Measurements from ENCODE around the gene GPR75.

GPR75 gene

DNA sequence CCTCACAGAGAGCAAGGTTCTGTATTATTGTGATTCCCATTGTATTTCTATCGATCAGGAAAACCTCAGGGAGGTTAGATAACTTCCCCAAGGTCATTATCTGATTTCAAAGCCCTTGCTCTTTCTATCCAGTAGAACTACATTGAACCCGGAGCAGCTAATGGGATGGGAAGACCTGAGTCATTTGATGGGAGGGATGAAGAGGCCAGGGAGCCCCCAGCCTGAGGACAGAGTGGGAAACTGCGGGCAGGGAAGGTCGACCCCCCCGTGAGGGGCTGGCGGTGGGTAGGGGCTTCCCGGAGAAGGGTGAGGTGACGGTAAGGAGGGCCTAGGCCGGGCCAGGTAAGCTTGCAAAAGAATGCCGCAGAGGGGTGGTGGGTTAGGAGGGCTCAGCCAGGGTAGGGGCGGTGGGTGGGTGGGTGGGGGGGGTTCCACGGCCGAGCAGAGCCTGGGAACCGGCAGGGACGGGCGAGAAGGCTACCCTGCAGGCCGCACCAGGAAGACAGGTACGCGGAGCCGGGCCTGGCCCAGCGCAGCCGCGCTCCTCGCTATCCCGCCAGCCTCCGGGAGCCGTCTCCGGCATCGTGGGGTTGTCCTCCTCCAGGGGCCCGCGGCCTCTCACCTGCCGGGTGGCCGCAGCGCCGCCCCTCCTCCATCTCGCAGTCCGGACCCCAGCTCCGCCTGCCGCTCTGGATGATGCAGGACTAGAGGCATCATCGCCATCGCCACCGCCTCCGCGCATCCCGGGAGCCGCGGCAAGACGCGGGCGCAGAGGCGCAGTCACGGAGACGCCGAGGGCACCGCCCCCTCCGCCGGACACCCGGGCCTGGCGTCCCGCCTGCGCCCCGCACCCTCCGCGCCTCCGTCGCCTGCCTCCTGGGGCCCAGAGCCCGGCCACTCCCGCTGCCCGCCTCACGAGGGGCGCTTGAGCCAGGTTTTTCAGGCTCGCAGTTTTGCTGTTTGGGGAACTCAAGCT, at the start of gene GPR75:
TSS of gene GPR75 (minus strand) at position 762 of the 976 bp plus-strand sequence. CDS start 5,211 bp downstream, outside the sequence.
- no peak for DNase-seq

DNA sequence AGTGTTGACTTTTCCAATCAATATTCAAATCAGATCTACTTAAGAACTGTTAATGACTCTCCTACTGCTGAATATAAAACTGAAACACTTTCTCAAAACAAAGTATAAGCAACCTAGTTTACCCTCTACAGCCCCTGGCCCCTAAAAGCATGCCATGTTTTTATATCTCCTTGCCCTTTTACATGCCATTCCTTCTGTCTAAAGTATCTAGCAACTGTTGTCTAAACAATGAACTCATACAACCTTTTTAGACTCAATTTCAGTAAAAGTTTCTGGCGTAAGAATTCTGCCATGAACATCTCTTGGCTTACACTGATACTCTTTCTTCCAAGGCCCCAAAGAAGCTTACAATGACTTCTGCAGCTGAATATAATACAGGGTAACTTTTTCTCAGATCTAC, 47.8 kb upstream of the GPR75 start:
- DNase-seq: no peak

GRCh38 chr2:53905396-53905795, 45.6 kb upstream of the GPR75 start:
- DNase-seq: no peak

GRCh38 chr2:53903011-53903410, 43.2 kb upstream of the GPR75 start:
- no peak for DNase-seq

GRCh38 chr2:53901192-53901591, 41.4 kb upstream of the GPR75 start:
- no peak for DNase-seq

DNA sequence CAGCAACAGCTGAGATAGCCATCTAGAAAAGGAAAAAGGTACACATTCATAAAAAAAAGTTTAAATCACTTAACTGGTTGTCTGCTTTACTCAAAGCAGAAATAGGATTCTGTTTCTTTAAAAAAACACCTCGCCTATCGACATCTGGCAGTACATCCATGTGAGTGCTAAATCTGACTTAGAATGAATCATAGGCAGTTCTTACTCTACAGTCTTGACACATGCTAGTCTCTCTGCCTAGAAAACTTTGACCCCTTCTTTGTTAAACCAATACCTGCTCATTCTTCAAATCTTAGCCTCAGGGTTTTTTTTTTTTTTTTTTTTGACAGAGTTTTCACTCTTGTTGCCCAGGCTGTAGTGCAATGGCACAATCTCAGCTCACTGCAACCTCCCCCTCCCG, 37.1 kb upstream of the GPR75 start:
- DNase-seq: no peak

DNA sequence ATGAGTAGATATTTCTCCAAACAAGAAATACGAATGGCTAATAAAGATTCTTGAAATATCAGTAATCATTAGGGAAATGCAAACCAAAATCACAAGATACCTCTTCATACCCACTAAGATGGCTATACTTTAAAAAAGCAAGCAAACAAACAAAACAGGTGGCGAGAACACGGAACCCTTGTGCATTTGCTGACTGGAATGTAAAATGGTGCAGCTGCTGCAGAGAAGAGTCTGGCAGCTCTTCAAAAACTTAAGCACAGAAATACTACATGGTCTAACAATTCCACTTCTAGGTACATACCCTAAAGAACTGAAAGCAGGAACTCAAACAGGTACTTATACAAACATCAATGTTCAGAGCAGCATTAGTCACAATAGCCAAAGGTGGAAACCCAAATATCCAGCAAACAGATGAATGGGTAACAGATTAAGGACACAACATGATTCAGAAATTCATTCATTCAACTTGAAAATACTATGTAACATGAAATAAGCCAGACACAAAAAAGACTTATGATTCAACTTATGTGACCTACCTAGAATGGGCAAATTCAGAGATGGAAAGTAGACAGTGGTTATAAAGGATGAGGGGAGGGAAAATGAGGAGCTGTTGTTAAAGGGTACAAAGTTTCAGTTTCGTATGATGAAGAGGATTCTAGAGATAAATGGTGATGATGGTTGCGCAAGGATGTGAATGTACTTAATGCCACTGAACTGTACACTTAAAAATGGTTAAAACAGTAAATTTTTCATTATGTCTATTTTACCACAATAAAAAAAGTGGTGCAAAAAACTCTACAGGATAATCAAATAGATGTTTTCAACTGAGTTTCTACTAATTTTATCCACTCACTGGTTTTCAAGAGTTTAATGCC, 26.9 kb upstream of the GPR75 start:
- DNase-seq: no peak

- no peak for DNase-seq
Measured at GRCh38 chr2:53884883-53885282, 25.1 kb upstream of the GPR75 start.

DNA sequence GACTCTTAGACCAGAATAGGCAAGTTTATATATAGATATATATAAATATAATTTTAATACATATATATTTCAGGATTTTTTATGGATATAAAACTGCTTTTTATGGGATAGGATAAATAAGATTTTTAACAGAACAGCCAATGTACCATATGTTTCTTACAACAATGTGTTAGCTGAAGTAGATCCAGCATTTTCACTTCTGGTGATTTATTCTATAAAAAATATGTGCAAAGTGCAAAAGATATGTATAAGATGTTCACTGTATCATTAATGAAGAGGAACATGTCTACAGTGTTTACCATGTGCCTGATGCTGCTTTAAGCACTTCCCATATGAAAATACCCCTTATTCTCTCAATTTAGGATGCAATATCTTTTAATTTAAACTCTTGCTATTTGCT, 22.2 kb upstream of the GPR75 start:
- DNase-seq: no peak

- DNase-seq: no peak
Measured at GRCh38 chr2:53881360-53881759, 21.6 kb upstream of the GPR75 start.

GRCh38 chr2:53880756-53881155, 21.0 kb upstream of the GPR75 start:
- no peak for DNase-seq

DNA sequence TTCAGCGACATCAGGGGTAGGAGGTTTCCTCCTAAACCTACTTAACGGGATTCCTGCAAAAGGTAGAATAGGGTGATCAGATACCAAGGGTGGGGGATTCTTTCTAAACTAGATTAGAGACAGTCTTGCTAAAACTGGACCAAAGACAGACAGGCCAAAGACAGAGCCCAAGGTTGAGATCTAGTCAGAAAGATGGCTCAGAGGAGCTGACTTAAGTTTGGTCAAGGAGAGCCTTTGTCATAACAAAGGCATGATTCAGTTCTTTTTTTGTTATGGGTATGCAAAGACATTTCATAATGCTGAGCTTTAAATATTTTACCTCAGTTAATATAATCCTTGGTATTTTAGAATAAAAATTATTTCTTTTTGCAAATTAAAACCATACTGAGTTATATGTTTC, 17.8 kb upstream of the GPR75 start:
- no peak for DNase-seq

DNA sequence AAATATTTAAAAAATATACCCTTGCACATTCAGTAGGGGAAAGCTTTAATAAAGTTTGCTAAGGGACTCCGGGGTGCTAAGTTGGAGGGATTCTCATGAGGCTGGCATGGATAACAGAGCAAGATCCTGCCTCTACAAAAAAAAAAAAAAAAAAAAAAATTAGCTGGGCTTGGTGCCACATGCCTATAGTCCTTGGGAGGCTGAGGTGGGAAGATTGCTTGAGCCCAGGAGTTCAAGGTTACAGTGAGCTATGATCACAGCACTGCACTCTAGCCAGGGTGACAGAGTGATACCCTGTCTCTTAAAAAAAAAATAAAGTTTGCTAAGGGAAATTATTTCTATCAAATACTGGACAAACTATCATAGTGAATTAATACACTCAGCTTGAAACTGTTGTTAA, 17.3 kb upstream of the GPR75 start:
- DNase-seq: no peak

DNA sequence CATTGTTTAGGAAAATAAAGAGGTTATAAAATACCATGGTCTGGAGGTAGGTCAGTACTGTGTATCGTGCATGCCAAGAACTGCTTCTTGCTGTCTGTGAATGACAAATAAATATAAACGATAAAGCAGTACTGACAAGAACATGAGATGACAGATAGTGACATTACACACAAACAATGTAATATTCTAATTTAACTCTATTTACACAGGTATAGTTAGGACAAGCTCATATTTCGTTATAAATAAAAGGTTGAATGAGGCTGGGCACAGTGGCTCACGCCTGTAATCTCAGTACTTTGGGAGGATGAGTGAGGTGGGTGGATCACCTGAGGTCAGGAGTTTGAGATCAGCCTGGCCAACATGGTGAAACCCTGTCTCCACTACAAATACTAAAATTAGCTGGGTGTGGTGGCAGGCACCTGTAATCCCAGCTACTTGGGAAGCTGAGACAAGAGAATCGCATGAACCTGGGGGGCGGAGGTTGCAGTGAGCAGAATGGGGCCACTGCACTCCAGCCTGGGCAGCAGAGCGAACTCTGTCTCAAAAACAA, 14.7 kb upstream of the GPR75 start:
- DNase-seq: no peak

DNA sequence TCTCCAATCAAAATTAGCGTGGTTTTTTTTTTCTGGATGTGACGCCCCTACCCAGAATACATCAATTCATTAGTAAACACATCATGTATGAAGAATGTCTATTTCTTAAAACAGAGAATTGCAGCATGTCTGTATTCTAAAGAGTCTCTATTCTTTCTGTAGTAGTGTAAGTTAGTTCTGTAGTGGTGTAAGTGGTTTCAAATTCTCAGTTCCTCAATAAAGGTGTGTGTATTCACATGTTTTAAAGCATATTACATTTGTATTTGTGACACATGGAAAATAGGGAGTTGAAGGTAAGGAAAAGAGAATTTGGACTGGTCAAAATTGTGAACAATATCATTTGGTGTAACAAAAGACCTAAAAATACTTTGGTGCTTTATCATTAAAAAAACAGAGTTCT, 8.0 kb upstream of the GPR75 start:
- no peak for DNase-seq

GRCh38 chr2:53867169-53867568, 7.4 kb upstream of the GPR75 start:
- DNase-seq: no peak

GRCh38 chr2:53865962-53866361, 6.2 kb upstream of the GPR75 start:
- DNase-seq: no peak

DNA sequence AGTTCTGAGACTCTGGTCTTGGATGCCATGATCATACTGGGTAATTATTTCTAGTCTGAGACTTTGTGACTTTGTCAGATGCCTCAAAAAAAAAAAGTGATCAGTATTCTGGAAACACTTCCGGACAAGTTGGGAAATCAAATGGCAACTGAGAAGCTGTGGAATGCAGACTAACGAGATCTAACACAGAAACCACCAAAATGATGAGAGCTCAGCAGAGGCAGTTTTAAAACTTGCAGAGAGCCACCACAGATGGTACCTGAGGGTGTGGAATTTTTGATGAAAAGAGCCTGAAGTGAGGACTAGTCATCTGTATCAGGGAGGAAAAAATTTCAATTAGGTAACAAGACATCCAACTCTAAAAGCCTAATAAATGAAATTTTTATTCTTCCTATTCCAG, 5.5 kb upstream of the GPR75 start:
- no peak for DNase-seq

- DNase-seq: no peak
Measured at GRCh38 chr2:53863538-53864227, 3.9 kb upstream of the GPR75 start.

DNA sequence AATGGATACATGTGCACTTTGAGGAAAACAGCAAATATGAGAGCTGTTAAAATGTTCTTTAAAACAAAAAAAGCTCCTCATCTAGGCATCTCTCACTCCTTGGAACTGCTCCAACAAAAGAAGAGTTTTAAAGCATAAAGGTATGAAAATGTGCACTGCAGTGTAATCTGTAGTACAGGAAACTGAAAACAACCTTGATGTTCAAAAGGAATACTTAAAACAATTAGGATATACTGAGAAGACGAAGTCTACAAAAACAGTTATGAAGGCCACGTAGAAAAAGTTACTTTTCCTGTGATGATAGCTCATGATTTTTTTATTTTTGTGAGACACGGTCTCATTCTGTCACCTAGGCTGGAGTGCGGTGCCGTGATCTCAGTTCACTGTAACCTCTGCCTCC, 2.1 kb upstream of the GPR75 start:
- no peak for DNase-seq

DNA sequence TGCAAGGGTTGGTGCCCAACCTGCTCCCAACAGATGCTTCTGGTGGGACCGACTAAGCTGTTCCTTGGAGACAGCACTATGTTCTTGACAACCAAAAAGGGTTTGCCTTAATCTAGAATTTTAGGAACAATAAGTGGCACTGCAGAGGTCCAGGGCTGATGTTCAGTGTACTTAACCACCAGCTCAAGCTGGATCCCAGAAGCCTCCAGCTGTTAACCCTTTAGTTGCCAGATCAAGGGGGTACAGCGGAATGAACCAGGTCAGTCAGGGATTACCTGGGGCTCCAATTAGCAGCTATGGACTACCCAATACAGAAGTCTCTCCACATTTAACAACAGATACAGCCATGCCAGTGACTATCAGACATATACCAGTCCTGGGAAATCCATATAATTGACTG, 3.5 kb downstream of the GPR75 start:
- DNase-seq: no peak

DNA sequence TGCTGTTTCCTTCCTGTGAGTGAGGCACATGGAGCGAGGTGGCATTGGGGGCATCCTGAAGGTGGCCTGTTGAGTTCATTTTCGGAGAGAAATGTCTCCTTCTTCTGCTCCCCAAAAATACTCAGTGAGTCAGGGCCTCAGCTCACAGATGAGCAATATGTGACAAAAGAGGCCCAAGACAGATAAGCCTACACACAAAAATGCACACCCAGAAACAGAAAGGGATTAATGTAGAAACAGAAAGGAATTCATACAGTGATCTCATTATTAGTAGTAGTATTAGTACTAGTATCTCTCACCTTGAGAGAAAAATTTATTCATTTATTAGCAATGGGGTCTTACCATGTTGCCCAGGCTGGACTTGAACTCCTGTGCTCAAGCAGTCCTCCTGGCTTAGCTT, 5.1 kb downstream of the GPR75 start:
- DNase-seq: no peak

- no peak for DNase-seq
Measured at GRCh38 chr2:53852532-53852931, 7.2 kb downstream of the GPR75 start.
